GM06990 (cell line): Measurements from ENCODE around the gene NEK8.

ENCODE experiments used
- DNase-seq: peaks from one replicate; pipeline ENCODE4 v3.0.0-alpha.2; 2011; ENCODE audit not compliant: insufficient read length; ENCODE audit errors: extremely low read depth
- H3K27me3 ChIP-seq: replicated peaks from 2 replicates; pipeline ENCODE4 v1.6.0; 2011; ENCODE audit warnings: low read length; ENCODE audit not compliant: control insufficient read depth, insufficient read depth
- H3K36me3 ChIP-seq: 2 replicates; pipeline ENCODE4 v1.5.1; 2011; ENCODE audit warnings: low read length; ENCODE audit not compliant: control insufficient read depth, insufficient read depth
- H3K4me3 ChIP-seq: replicated peaks from 2 replicates; pipeline ENCODE4 v1.5.1; 2011; ENCODE audit warnings: low read depth, mild to moderate bottlenecking, control low read depth, low read length
- TF ChIP-seq, protein P1 (sequence below): IDR thresholded peaks from 2 replicates; pipeline ENCODE4 v1.5.1; 2011; ENCODE audit warnings: low read length, control low read depth, mild to moderate bottlenecking, inconsistent platforms; ENCODE audit not compliant: insufficient read depth, poor library complexity, severe bottlenecking

The NEK8 gene

GRCh38 chr17:28747801-28748750, 19.5 kb downstream of the NEK8 start:
- TF ChIP-seq, protein P1, sequence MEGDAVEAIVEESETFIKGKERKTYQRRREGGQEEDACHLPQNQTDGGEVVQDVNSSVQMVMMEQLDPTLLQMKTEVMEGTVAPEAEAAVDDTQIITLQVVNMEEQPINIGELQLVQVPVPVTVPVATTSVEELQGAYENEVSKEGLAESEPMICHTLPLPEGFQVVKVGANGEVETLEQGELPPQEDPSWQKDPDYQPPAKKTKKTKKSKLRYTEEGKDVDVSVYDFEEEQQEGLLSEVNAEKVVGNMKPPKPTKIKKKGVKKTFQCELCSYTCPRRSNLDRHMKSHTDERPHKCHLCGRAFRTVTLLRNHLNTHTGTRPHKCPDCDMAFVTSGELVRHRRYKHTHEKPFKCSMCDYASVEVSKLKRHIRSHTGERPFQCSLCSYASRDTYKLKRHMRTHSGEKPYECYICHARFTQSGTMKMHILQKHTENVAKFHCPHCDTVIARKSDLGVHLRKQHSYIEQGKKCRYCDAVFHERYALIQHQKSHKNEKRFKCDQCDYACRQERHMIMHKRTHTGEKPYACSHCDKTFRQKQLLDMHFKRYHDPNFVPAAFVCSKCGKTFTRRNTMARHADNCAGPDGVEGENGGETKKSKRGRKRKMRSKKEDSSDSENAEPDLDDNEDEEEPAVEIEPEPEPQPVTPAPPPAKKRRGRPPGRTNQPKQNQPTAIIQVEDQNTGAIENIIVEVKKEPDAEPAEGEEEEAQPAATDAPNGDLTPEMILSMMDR: no peak
- Histone ChIP-seq H3K27me3 (no peaks in the 10 kb centered on the region), H3K36me3 (peaks cover 46% of the 10 kb centered on the region), H3K4me3 (no peak overlapping the region; the same call in 1 of the 2 replicates)
- no peak for DNase-seq

- no peak for DNase-seq
- H3K36me3 ChIP-seq: peaks cover 46% of the 10 kb centered on the region
- H3K27me3 ChIP-seq: no peaks in the 10 kb centered on the region
- TF ChIP-seq, protein P1: no peak
- H3K4me3 ChIP-seq: no peak overlapping the region
These were observed 20.4 kb downstream of the NEK8 start for GRCh38 chr17:28748852-28749515.

- peaks cover 46% of the 10 kb centered on the region for H3K36me3 ChIP-seq
- no peak for DNase-seq
- TF ChIP-seq, protein P1: no peak
- no peaks in the 10 kb centered on the region for H3K27me3 ChIP-seq
- no peak overlapping the region for H3K4me3 ChIP-seq
These were observed 21.1 kb downstream of the NEK8 start for GRCh38 chr17:28749516-28750177.

DNA sequence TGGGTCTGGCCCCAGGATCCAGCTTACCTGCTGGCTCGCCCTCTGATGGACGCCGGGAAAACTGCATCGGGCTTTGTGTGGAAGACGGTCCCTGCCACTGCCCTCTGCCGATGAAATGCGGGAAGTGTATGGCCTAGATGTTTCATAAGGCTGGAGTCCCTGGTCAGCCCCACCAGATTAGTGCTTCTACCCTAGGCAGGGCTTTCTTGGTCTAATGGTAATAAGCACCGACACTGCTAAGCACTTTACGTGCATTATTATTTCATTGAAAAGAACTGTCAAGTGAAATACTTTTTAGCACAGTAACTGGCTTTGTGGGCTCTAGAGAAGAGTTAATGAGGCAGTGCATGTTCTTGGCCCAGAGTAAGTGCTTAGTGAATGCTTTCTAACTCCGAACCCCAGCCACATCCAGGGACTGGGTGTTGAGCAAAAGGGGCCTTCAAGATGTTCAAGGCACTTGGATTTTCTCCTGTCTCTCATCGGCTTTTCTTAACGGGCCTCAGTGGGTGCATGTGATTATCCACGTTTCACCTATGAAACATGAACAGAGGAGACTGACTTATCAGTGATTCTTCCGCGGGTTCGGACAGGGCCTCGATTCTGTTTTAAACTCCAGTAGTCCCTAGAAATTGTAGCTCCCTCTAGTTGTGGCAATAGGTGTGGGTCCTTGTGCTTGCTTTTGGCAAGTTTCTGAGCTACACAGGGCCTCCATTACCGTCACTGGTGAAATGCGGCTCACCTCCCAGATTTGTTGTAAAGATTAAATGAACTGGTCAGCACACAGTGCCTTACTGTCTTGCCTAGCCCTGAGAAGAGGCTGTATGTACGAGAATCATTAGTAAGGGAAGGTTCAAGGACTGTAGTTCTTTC, 21.8 kb downstream of the NEK8 start:
- no peaks in the 10 kb centered on the region for H3K27me3 ChIP-seq
- no peak overlapping the region for H3K4me3 ChIP-seq
- peak; percentile 75 for DNase-seq
- H3K36me3 ChIP-seq: peaks cover 46% of the 10 kb centered on the region
- TF ChIP-seq, protein P1: peak; percentile 100

DNA sequence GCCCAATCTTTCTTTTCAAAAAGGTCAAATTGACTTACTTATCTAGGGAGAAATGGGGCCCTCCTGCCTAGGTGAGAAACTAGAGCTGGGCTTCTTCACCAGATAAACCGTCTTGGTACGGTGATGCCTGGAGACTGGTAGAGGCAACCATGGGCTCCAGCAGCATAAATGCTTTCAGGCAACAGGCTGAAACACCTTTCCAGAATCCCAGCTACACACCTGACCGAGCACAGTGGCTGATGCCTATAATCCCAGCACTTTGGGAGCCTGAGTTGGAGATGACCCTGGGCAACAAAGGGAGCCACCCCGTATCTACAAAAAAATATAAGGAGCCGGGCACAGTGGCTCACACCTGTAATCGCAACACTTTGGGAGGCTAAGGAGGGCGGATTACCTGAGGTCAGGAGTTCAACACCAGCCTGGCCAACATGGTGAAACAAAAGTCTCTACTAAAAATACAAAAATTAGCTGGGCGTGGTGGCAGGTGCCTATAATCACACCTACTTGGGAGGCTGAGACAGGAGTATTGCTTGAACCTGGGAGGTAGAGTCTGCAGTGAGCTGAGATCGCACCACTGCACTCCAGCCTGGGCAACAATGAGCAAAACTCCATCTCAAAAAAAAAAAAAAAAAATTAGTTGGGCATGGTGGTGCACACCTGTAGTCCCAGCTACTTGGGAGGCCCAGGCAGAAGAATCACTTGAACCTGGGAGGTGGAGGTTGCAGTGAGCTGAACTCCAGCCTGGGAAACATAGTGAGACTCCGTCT, 23.2 kb downstream of the NEK8 start:
- Histone ChIP-seq H3K4me3 (no peak overlapping the region), H3K27me3 (no peaks in the 10 kb centered on the region), H3K36me3 (peaks cover 33% of the 10 kb centered on the region)
- DNase-seq: no peak
- TF ChIP-seq, protein P1: no peak
